Measurements from ENCODE around the gene COX5A. TPM values are rescaled to one million over a fixed set of nuclear protein-coding genes. Genes with fewer than 3 reads are reported as not detected.

The COX5A gene
- total and polyA plus RNA-seq, 2 of the 13 experiments (the other 11 are each of a cell fraction or from before 2014, with no cell fraction given): 158 to 218 TPM

- TF ChIP-seq ZMYM2 (CRISPR knock-in tag; IDR thresholded peaks at IDR 0.05): no peak
- no peak for TF ChIP-seq SETDB1 (CRISPR knock-in tag; IDR thresholded peaks at IDR 0.05; ENCODE audit: borderline replicate concordance)
- TF ChIP-seq JUNB (CRISPR knock-in tag; IDR thresholded peaks at IDR 0.05; ENCODE audit: borderline replicate concordance): no peak
- TF ChIP-seq CREB3 (CRISPR knock-in tag; IDR thresholded peaks at IDR 0.05): no peak
- no peak for TF ChIP-seq GLMP (CRISPR knock-in tag; IDR thresholded peaks at IDR 0.05; ENCODE audit: borderline replicate concordance)
- no peak for TF ChIP-seq AGO1 (IDR thresholded peaks at IDR 0.05; ENCODE audit: low read depth, low read length, poor library complexity, severe bottlenecking)
- no peak for TF ChIP-seq ARID3A (IDR thresholded peaks at IDR 0.05; ENCODE audit: low read depth, low read length)
- no peak for TF ChIP-seq FOXM1 (CRISPR knock-in tag; IDR thresholded peaks at IDR 0.05)
- TF ChIP-seq ZHX1 (CRISPR knock-in tag; IDR thresholded peaks at IDR 0.05; ENCODE audit: low read depth): no peak
- TF ChIP-seq RNF219 (CRISPR knock-in tag; IDR thresholded peaks at IDR 0.05): no peak
- TF ChIP-seq HDAC2 (CRISPR knock-in tag; IDR thresholded peaks at IDR 0.05): no peak
- TF ChIP-seq ZNF430 (CRISPR knock-in tag; IDR thresholded peaks at IDR 0.05): no peak
- TF ChIP-seq ZNF788 (CRISPR knock-in tag; IDR thresholded peaks at IDR 0.05; ENCODE audit: borderline replicate concordance): no peak
- no peak for TF ChIP-seq MAFG (CRISPR knock-in tag; IDR thresholded peaks at IDR 0.05)
- TF ChIP-seq ZNF512B (CRISPR knock-in tag; IDR thresholded peaks at IDR 0.05; ENCODE audit: borderline replicate concordance): no peak
Measured at GRCh38 chr15:74958320-74958907, 20.5 kb upstream of the COX5A start (continued).

Measured in HepG2 (cell line).